ENCODE data around the gene TMEM201. TPM values are rescaled to one million over a fixed set of nuclear protein-coding genes. Genes with fewer than 3 reads are reported as not detected.

The TMEM201 gene
- polyA plus RNA-seq, 4 donors: 0.67 to 8.5 (median 3.7) TPM

- 92 to 96% (median 94%) methylated on average over 10 of the region's 10 CpGs for WGBS, 3 donors
- no peak overlapping the region for H3K27ac ChIP-seq (ENCODE audit: low read depth in 1 of 3, low read length in 2 of 3)
- no peak for FAIRE-seq
Measured at GRCh38 chr1:9599741-9600140, 11.0 kb downstream of the TMEM201 start.

GRCh38 chr1:9600861-9601834 is 12.4 kb downstream of the TMEM201 start:
- no peak overlapping the region for H3K4me3 ChIP-seq (ENCODE audit: low read depth in 1 of 3, low read length in 3 of 3)
- H3K9me3 ChIP-seq (ENCODE audit: control insufficient read depth in 2 of 2, insufficient read depth in 1 of 2, low read depth in 1 of 2, low read length in 1 of 2): no peaks in the 10 kb centered on the region
- WGBS, 3 donors: 92 to 96% (median 95%) methylated on average over 33 to 39 of the region's 39 CpGs
- no peaks in the 10 kb centered on the region for H3K4me1 ChIP-seq (ENCODE audit: control insufficient read depth in 3 of 3, insufficient read depth in 2 of 3, low read depth in 1 of 3, low read length in 2 of 3)
- no peak for DNase-seq
- peaks cover 0 to 95% (median 6%) of the 10 kb centered on the region in 3 donors for H3K36me3 ChIP-seq (ENCODE audit: control insufficient read depth in 3 of 3, insufficient read depth in 2 of 3, low read depth in 1 of 3, low read length in 3 of 3)
- no peak overlapping the region for H3K27ac ChIP-seq (ENCODE audit: low read depth in 1 of 3, low read length in 2 of 3)
- H3K27me3 ChIP-seq (ENCODE audit: control insufficient read depth in 3 of 3, insufficient read depth in 3 of 3, low read length in 3 of 3): no peaks in the 10 kb centered on the region
- no peak for FAIRE-seq

More at GRCh38 chr1:9599741-9600140, 11.0 kb downstream of the TMEM201 start:
- H3K36me3 ChIP-seq (ENCODE audit: control insufficient read depth in 3 of 3, insufficient read depth in 2 of 3, low read depth in 1 of 3, low read length in 3 of 3): peaks cover 0 to 88% (median 6%) of the 10 kb centered on the region in 3 donors
- no peak for DNase-seq
- no peaks in the 10 kb centered on the region for H3K27me3 ChIP-seq (ENCODE audit: control insufficient read depth in 3 of 3, insufficient read depth in 3 of 3, low read length in 3 of 3)
- H3K9me3 ChIP-seq (ENCODE audit: control insufficient read depth in 2 of 2, insufficient read depth in 1 of 2, low read depth in 1 of 2, low read length in 1 of 2): no peaks in the 10 kb centered on the region
- no peaks in the 10 kb centered on the region for H3K4me1 ChIP-seq (ENCODE audit: control insufficient read depth in 3 of 3, insufficient read depth in 2 of 3, low read depth in 1 of 3, low read length in 2 of 3)
- H3K4me3 ChIP-seq (ENCODE audit: low read depth in 1 of 3, low read length in 3 of 3): no peak overlapping the region

DNA sequence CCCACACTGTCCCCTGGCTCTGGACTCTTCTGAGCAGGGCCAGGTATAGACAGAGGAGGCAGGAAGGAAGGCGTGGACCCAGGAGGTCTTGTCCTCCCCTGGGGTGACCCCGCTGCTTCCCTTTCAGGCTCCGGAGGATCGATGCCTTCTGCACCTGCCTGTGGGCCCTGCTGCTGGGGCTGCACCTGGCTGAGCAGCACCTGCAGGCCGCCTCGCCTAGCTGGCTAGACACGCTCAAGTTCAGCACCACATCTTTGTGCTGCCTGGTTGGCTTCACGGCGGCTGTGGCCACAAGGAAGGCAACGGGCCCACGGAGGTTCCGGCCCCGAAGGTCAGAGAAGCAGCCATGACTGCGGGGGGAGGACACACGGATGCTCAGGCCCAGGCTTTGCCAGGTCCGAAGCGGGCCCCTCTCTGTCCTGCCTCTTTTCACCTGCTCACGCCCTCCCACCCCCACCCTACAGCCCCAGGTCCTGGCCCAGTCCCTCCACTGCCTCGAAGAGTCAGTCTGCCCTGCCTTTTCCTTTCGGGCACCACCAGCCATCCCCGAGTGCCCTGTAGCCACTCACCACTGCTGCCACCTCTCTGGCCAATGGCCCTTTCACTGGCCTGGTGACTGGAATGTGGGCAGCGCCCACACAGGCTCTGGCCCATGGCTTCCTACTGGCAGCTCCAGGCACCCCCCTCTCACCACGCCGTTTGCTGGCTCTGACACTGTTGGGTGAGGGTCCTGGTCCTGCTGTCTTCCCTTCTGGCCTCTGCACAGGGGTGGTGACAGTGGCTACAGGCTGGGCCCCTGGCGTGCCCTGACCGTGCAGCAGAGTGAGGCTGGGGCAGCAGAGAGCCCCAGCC is 13.5 kb downstream of the TMEM201 start:
- Histone ChIP-seq H3K27ac (ENCODE audit: low read depth in 1 of 3, low read length in 2 of 3) (no peak overlapping the region), H3K4me3 (ENCODE audit: low read depth in 1 of 3, low read length in 3 of 3) (no peak overlapping the region), H3K9me3 (ENCODE audit: control insufficient read depth in 2 of 2, insufficient read depth in 1 of 2, low read depth in 1 of 2, low read length in 1 of 2) (no peaks in the 10 kb centered on the region), H3K27me3 (ENCODE audit: control insufficient read depth in 3 of 3, insufficient read depth in 3 of 3, low read length in 3 of 3) (no peaks in the 10 kb centered on the region), H3K4me1 (ENCODE audit: control insufficient read depth in 3 of 3, insufficient read depth in 2 of 3, low read depth in 1 of 3, low read length in 2 of 3) (no peaks in the 10 kb centered on the region), H3K36me3 (ENCODE audit: control insufficient read depth in 3 of 3, insufficient read depth in 2 of 3, low read depth in 1 of 3, low read length in 3 of 3) (peaks cover 0 to 97% (median 6%) of the 10 kb centered on the region in 3 donors)
- DNase-seq: no peak
- 92 to 95% (median 93%) methylated on average over 25 to 26 of the region's 26 CpGs for WGBS, 3 donors
- no peak for FAIRE-seq

DNA sequence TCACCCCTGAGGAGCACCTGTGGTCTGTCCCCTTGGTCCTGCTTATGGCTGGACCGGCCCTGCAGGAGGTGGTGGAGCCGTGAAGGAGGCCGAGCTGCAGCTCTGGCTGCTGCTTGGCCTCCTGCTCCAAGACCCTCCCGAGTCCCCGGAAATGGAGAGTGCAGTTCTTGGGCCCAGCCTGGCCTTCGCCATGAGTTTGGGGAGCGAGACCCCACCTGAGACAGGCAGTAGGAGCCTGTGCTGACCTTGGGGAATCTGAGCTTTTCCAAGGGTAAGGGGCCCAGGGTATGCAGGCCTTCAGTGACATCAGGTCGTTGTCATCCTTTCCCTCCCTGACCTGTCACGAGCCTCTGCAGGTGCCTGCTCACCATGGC is 14.1 kb downstream of the TMEM201 start:
- Histone ChIP-seq H3K27me3 (ENCODE audit: control insufficient read depth in 3 of 3, insufficient read depth in 3 of 3, low read length in 3 of 3) (no peaks in the 10 kb centered on the region), H3K4me1 (ENCODE audit: control insufficient read depth in 3 of 3, insufficient read depth in 2 of 3, low read depth in 1 of 3, low read length in 2 of 3) (no peaks in the 10 kb centered on the region), H3K36me3 (ENCODE audit: control insufficient read depth in 3 of 3, insufficient read depth in 2 of 3, low read depth in 1 of 3, low read length in 3 of 3) (peaks cover 4 to 97% (median 5%) of the 10 kb centered on the region in 3 donors), H3K4me3 (ENCODE audit: low read depth in 1 of 3, low read length in 3 of 3) (no peak overlapping the region), H3K27ac (ENCODE audit: low read depth in 1 of 3, low read length in 2 of 3) (no peak overlapping the region), H3K9me3 (ENCODE audit: control insufficient read depth in 2 of 2, insufficient read depth in 1 of 2, low read depth in 1 of 2, low read length in 1 of 2) (no peaks in the 10 kb centered on the region)
- DNase-seq (no peak), FAIRE-seq (no peak)
- WGBS, 3 donors: 93 to 96% (median 94%) methylated on average over 9 of the region's 9 CpGs

DNA sequence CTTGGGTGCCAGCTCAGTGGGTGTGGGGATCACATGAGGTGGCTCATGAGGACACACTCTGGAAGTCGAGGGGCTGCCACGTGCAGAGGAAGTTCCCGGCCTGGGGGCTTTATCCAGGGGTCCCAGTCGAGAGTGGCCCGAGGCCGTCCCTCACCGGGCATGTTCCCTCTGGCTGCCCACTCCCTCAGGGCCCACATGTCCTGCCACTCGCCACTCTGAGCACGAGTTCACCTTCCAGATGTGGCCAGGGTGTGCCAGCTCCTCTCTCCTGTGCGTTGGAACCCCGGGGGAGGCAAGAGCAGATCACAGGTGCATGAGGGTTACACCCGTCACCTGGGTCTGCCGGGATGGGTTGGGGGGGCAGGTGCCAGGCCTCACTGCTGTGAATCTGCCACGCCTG is 14.6 kb downstream of the TMEM201 start:
- no peaks in the 10 kb centered on the region for H3K9me3 ChIP-seq (ENCODE audit: control insufficient read depth in 2 of 2, insufficient read depth in 1 of 2, low read depth in 1 of 2, low read length in 1 of 2)
- no peak for DNase-seq
- WGBS, 3 donors: 87 to 94% (median 93%) methylated on average over 14 of the region's 14 CpGs
- H3K27ac ChIP-seq (ENCODE audit: low read depth in 1 of 3, low read length in 2 of 3): no peak overlapping the region
- peaks cover 3 to 97% (median 5%) of the 10 kb centered on the region in 3 donors for H3K36me3 ChIP-seq (ENCODE audit: control insufficient read depth in 3 of 3, insufficient read depth in 2 of 3, low read depth in 1 of 3, low read length in 3 of 3)
- no peaks in the 10 kb centered on the region for H3K27me3 ChIP-seq (ENCODE audit: control insufficient read depth in 3 of 3, insufficient read depth in 3 of 3, low read length in 3 of 3)
- no peaks in the 10 kb centered on the region for H3K4me1 ChIP-seq (ENCODE audit: control insufficient read depth in 3 of 3, insufficient read depth in 2 of 3, low read depth in 1 of 3, low read length in 2 of 3)
- FAIRE-seq: no peak
- no peak overlapping the region for H3K4me3 ChIP-seq (ENCODE audit: low read depth in 1 of 3, low read length in 3 of 3)

- no peaks in the 10 kb centered on the region for H3K9me3 ChIP-seq (ENCODE audit: control insufficient read depth in 2 of 2, insufficient read depth in 1 of 2, low read depth in 1 of 2, low read length in 1 of 2)
- no peaks in the 10 kb centered on the region for H3K27me3 ChIP-seq (ENCODE audit: control insufficient read depth in 3 of 3, insufficient read depth in 3 of 3, low read length in 3 of 3)
- no peaks in the 10 kb centered on the region for H3K4me1 ChIP-seq (ENCODE audit: control insufficient read depth in 3 of 3, insufficient read depth in 2 of 3, low read depth in 1 of 3, low read length in 2 of 3)
- H3K36me3 ChIP-seq (ENCODE audit: control insufficient read depth in 3 of 3, insufficient read depth in 2 of 3, low read depth in 1 of 3, low read length in 3 of 3): peaks cover 3 to 98% (median 5%) of the 10 kb centered on the region in 3 donors
- H3K4me3 ChIP-seq (ENCODE audit: low read depth in 1 of 3, low read length in 3 of 3): no peak overlapping the region
- H3K27ac ChIP-seq (ENCODE audit: low read depth in 1 of 3, low read length in 2 of 3): no peak overlapping the region
- FAIRE-seq: no peak
- no peak for DNase-seq
- WGBS, 3 donors: 87 to 93% (median 92%) methylated on average over 42 of the region's 42 CpGs
Measured at GRCh38 chr1:9603766-9604753, 15.3 kb downstream of the TMEM201 start.

DNA sequence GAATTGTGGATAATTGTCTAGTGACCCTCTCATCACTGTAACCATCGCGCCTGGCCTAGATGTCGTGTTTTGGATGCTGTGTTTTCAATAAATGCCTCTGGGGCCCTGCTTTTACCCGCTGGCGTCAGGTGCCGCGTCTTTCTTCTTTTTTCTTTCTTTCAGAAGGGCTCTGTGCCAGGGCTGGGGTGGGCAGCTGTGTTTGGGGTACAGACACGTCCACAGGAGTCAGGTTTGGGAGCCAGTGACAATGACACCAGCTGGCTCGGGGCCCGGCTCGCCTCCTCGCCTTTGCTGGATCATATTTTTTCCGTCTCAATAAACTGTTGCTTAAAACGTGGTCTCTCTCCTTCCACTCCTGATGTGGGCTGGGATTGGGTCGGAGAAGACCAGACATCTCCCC is 16.1 kb downstream of the TMEM201 start:
- Histone ChIP-seq H3K27me3 (ENCODE audit: control insufficient read depth in 3 of 3, insufficient read depth in 3 of 3, low read length in 3 of 3) (no peaks in the 10 kb centered on the region), H3K36me3 (ENCODE audit: control insufficient read depth in 3 of 3, insufficient read depth in 2 of 3, low read depth in 1 of 3, low read length in 3 of 3) (peaks cover 3 to 100% (median 5%) of the 10 kb centered on the region in 3 donors), H3K27ac (ENCODE audit: low read depth in 1 of 3, low read length in 2 of 3) (no peak overlapping the region), H3K4me3 (ENCODE audit: low read depth in 1 of 3, low read length in 3 of 3) (no peak overlapping the region), H3K9me3 (ENCODE audit: control insufficient read depth in 2 of 2, insufficient read depth in 1 of 2, low read depth in 1 of 2, low read length in 1 of 2) (no peaks in the 10 kb centered on the region), H3K4me1 (ENCODE audit: control insufficient read depth in 3 of 3, insufficient read depth in 2 of 3, low read depth in 1 of 3, low read length in 2 of 3) (no peaks in the 10 kb centered on the region)
- no peak for FAIRE-seq
- WGBS, 3 donors: 92 to 95% (median 95%) methylated on average over 15 of the region's 15 CpGs
- DNase-seq: no peak
